ENCODE data around the gene GRID1.
"Not testable (repeated sequence)": the region's sequence is repeated elsewhere in the genome, so short reads cannot be mapped to it uniquely, and the experiment has no call there.

Gene GRID1

GRCh38 chr10:85791818-85792532 lies 574.6 kb downstream of the GRID1 start:
- no peak for DNase-seq (ENCODE audit: low read depth)

GRCh38 chr10:85789982-85790789 lies 576.4 kb downstream of the GRID1 start:
- no peak for DNase-seq (ENCODE audit: low read depth)

DNA sequence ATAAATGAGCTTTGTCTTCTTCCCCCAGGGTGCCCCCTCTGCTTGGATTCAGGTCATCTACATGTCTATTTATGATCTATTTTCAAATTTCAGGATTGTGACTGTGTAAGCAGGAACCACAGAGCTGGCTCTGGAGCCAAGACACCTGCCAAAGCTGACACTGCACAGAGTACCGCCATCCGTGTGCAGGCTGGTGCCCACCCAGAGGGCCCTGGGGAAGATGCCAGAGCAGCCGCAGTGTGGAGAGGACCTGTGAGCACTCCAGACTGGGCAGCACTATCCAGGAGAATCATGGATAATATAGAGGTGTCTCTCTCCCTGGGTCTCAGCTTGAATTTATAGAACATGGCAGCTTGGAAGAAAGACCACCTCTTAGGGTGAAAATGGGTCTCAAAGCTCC lies 577.5 kb downstream of the GRID1 start:
- no peak for DNase-seq (ENCODE audit: low read depth)

DNA sequence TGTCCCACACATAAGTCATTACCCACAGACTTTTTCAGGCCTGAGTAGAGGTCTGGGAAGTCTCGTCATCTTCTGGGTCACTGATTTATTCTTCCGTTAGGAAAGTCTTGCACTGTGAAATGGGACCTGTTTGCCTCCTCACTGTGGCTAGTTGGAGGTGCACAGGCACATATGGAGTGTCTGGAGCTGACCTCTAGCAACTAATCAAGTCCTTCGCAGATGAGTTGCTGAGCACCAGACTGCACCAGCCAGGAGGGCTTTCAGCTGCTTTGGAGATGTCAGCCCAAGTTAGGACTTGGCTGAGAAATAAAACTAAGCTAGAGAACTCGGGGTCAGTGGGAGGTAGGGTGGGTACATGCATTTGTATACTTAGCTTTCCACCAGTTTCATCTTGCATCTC lies 578.0 kb downstream of the GRID1 start:
- DNase-seq (ENCODE audit: low read depth) = no peak

DNA sequence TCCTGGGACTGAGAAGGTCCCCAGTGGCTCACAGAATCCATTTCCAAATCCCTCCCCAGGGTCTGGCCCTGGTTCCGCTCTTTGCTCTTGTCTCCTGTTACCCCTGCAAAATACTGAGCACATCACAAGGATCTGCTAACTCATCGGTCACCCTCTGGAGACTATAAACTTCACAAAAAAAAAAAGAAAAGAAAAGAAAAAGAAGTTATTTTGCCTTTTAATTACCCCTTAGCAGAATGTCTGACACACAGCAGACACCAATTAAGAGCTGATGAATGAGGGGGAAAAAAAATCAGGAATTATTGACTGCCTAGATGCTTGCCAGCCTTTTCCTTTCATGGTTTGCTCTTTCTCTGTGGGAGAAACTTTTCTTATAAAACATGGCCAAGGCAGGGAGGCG lies 578.7 kb downstream of the GRID1 start:
- DNase-seq (ENCODE audit: low read depth) = no peak

DNA sequence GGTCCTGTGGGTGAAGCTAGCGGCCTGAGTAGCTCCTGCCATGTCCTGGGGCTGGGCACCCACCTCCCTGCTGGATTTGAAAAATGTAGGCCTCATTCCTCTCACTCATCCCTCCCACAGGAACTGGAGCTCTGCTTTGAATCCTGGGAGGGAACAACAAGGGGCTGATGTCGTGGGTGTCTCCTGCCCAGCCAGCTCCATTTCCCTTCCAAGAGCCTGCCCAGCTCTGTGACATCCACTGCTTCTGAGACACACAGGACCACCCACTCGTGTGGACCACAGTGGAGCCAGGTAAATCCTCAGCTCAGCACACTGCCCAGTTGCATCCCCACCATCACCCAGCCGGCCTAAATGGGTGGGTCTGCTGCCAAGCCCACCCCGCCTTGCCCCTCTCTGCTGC lies 579.2 kb downstream of the GRID1 start:
- DNase-seq (ENCODE audit: low read depth) = no peak

DNA sequence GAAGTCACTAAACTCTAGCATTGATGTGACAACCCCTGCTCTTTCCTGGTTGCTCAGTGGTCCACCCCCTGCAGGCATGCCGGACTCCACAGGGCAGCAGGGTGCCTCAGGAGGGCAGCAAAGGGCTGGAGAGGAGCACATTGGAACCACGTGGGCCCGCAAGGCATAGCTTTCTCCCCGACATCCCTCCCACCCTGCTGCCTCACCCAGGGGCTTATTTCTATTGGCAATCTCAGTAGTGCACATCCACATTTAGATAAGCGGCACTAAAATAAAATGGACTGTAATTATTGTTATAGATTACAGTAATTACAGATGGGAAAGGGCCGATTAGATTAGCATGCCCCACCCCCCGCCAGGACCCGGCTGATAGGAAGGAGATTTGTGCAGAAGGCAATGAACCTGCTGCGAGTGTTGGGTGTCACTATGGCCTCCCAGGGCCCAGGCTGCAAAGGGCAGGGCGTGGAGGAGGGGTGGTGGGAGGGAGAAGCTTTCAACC lies 580.1 kb downstream of the GRID1 start:
- DNase-seq (ENCODE audit: low read depth) = no peak

GRCh38 chr10:85784792-85785191 lies 581.8 kb downstream of the GRID1 start:
- DNase-seq (ENCODE audit: low read depth) = no peak

- no peak for DNase-seq (ENCODE audit: low read depth)
Observed at GRCh38 chr10:85781404-85781803, 585.2 kb downstream of the GRID1 start.

- DNase-seq (ENCODE audit: low read depth) = no peak
Observed at GRCh38 chr10:85778074-85778473, 588.5 kb downstream of the GRID1 start.

DNA sequence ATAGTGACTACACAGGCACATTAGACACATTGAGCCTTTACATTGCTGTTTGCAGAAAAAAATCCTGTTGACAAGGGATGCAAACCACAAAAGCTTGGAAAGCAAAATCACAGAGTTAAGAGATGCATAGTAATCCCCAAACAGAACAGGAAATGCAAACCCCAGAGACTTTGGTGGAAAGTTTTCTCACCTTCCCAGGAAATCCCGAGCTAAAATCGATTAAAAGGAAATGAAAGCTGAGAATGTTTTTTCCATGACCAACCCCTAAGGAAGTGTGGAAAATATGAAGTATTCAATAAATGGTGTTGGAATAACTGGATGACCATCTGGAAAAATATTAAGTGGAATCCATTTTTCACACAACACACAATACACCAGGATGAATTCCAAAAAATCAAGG lies 598.7 kb downstream of the GRID1 start:
- no peak for DNase-seq (ENCODE audit: low read depth)

GRCh38 chr10:85764108-85764507 lies 602.5 kb downstream of the GRID1 start:
- DNase-seq (ENCODE audit: low read depth) = no peak

GRCh38 chr10:85761906-85762445 lies 604.6 kb downstream of the GRID1 start:
- no peak for DNase-seq (ENCODE audit: low read depth)

- DNase-seq (ENCODE audit: low read depth) = no peak
Observed at GRCh38 chr10:85741626-85742300, 624.8 kb downstream of the GRID1 start.

- no peak for DNase-seq (ENCODE audit: low read depth)
Observed at GRCh38 chr10:85735997-85736396, 630.6 kb downstream of the GRID1 start.

DNA sequence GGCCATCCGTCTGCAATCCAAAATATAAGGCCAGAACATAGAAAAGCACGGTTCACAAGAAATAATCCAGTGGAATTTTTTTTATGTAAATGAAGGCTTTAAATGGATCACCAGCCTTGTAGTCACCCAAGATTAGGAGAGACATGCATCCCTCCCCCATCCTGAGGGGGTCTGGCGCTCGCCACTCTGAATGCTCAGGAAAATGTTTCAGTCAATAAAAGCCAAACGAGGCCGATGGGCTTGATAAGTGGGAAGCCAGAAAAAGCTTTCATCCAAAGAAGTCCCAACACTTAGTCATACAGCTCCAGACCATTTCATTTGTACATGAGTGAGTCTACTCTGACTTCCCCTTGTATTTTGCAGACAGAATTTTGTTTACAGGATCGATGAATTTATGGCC lies 631.8 kb downstream of the GRID1 start:
- no peak for DNase-seq (ENCODE audit: low read depth)

DNA sequence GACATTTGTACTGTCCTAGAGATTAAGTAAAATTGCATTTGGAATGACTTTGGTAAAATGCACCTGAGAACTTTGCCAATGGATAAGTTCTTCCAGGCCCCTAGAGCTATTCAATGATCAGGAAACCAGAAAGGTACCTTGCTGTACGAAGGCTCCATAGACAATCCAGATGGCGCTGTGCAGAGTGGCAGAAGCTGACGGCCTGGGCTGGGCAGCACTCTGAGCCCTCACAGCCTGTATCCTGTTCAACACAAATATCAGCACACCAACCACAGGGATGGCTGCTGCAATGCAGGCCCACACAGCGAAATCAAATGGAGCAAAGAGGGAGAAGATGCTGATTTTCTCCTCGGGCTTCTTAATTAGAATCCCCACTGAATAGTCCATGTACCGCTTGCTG lies 642.4 kb downstream of the GRID1 start:
- DNase-seq (ENCODE audit: low read depth) = no peak

- no peak for DNase-seq (ENCODE audit: low read depth)
Observed at GRCh38 chr10:85720931-85721590, 645.5 kb downstream of the GRID1 start.

GRCh38 chr10:85719408-85719807 lies 647.2 kb downstream of the GRID1 start:
- no peak for DNase-seq (ENCODE audit: low read depth)

DNA sequence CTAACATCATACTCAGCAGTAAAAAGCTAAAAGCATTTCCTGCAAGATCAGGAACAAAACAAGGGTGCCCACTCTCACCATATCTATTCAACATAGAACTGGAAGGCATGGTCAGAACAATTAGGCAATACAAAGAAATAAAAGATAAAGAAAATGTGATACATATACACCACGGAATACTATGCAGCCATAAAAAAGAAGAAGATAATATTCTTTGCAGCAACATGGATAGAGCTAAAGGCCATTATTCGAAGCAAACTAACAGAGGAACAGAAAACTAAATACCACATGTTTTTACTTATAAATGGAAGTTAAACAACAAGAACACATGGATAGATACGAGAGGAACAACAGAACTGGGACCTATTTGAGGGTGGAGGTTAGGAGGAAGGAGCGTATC lies 652.7 kb downstream of the GRID1 start:
- no peak for DNase-seq (ENCODE audit: low read depth)

- DNase-seq (ENCODE audit: low read depth) = no peak
Observed at GRCh38 chr10:85702768-85703167, 663.8 kb downstream of the GRID1 start.

GRCh38 chr10:85699066-85699465 lies 667.5 kb downstream of the GRID1 start:
- not testable (repeated sequence) for DNase-seq (ENCODE audit: low read depth)
